WTC11 (cell line): ENCODE results near the gene GOSR1. TPM values are rescaled to one million over a fixed set of nuclear protein-coding genes. Genes with fewer than 3 reads are reported as not detected.

Source experiments
- ATAC-seq: fragments of 200-7000 bp; cut with Tn5 transposase; 2 replicates; pipeline ENCODE4 v1.10.0; 2021; ENCODE audit warnings: mild to moderate bottlenecking, moderate library complexity
- CTCF ChIA-PET: fragments of 300-600 bp; sonication (Branson Sonifier 250); formaldehyde crosslinking; loops from one replicate; lab custom pipeline; 2021; ENCODE audit warnings: antibody characterized with exemption; lab: Charles Lee
- POLR2A ChIA-PET: fragments of 350-600 bp; sonication (Branson Sonifier 250); formaldehyde crosslinking; loops from one replicate; lab custom pipeline; 2021; ENCODE audit warnings: antibody characterized with exemption; lab: Charles Lee
- DNase-seq: peaks from one replicate; pipeline ENCODE4 v3.0.0; 2021; ENCODE audit warnings: low spot score
- H3K27ac Mint-ChIP-seq: 2 replicates; pipeline ENCODE4 v1.8.0; 2021; ENCODE audit warnings: mixed read lengths
- H3K27me3 Mint-ChIP-seq: 2 replicates; pipeline ENCODE4 v1.8.0; 2021; ENCODE audit warnings: low read depth, mild to moderate bottlenecking, moderate library complexity, mixed read lengths
- H3K36me3 Mint-ChIP-seq: 2 replicates; pipeline ENCODE4 v1.8.0; 2021; ENCODE audit warnings: mixed read lengths
- H3K4me1 Mint-ChIP-seq: 2 replicates; pipeline ENCODE4 v1.8.0; 2022; ENCODE audit warnings: mixed read lengths
- H3K4me3 Mint-ChIP-seq: 2 replicates; pipeline ENCODE4 v1.8.0; 2021; ENCODE audit warnings: mild to moderate bottlenecking, moderate library complexity, mixed read lengths
- H3K9me3 Mint-ChIP-seq: 2 replicates; pipeline ENCODE4 v1.8.0; 2021; ENCODE audit warnings: mixed read lengths
- ARID4B ChIP-seq: sonication (generic); formaldehyde crosslinking; IDR thresholded peaks from 2 replicates; pipeline ENCODE4 v1.8.0; 2023; ENCODE audit warnings: missing genetic modification reagents, mild to moderate bottlenecking, borderline replicate concordance
- CREB1 ChIP-seq: sonication (generic); formaldehyde crosslinking; IDR thresholded peaks from 2 replicates; pipeline ENCODE4 v1.8.0; 2023; ENCODE audit warnings: mild to moderate bottlenecking, missing genetic modification reagents
- CREM ChIP-seq: sonication (generic); formaldehyde crosslinking; IDR thresholded peaks from 2 replicates; pipeline ENCODE4 v1.8.1; 2022; ENCODE audit warnings: mild to moderate bottlenecking, missing genetic modification reagents, moderate library complexity
- ESRRA ChIP-seq: sonication (generic); formaldehyde crosslinking; IDR thresholded peaks from 2 replicates; pipeline ENCODE4 v1.8.1; 2022; ENCODE audit warnings: mild to moderate bottlenecking, missing genetic modification reagents, borderline replicate concordance
- FOXP1 ChIP-seq: sonication (generic); formaldehyde crosslinking; IDR thresholded peaks from 2 replicates; pipeline ENCODE4 v1.8.0; 2022; ENCODE audit warnings: missing genetic modification reagents, mild to moderate bottlenecking, moderate library complexity, borderline replicate concordance
- GTF2I ChIP-seq: fragments of 250-450 bp; sonication (Bioruptor Pico); conservative IDR thresholded peaks from 2 replicates; pipeline ENCODE4 v1.4.0; 2021; ENCODE audit warnings: mild to moderate bottlenecking
- HMGA2 ChIP-seq: fragments of 250-450 bp; sonication (Bioruptor Pico); IDR thresholded peaks from 2 replicates; pipeline ENCODE4 v1.4.0; 2021; ENCODE audit warnings: mild to moderate bottlenecking, moderate library complexity
- IRF1 ChIP-seq: sonication (generic); formaldehyde crosslinking; IDR thresholded peaks from 2 replicates; pipeline ENCODE4 v1.8.0; 2023; ENCODE audit warnings: missing genetic modification reagents
- JAZF1 ChIP-seq: fragments of 250-450 bp; sonication (Bioruptor Pico); IDR thresholded peaks from 2 replicates; pipeline ENCODE4 v1.9.0; 2021; ENCODE audit warnings: moderate library complexity, mild to moderate bottlenecking, inconsistent platforms
- MLX ChIP-seq: sonication (generic); formaldehyde crosslinking; IDR thresholded peaks from 2 replicates; pipeline ENCODE4 v1.8.1; 2023; ENCODE audit warnings: mild to moderate bottlenecking, missing genetic modification reagents, moderate library complexity
- NFE2L1 ChIP-seq: sonication (generic); formaldehyde crosslinking; IDR thresholded peaks from 2 replicates; pipeline ENCODE4 v1.8.1; 2023; ENCODE audit warnings: missing genetic modification reagents
- NR1H2 ChIP-seq: sonication (generic); formaldehyde crosslinking; IDR thresholded peaks from 2 replicates; pipeline ENCODE4 v1.9.0; 2021; ENCODE audit warnings: mild to moderate bottlenecking, moderate library complexity, missing genetic modification reagents
- RELA ChIP-seq: sonication (generic); formaldehyde crosslinking; IDR thresholded peaks from 2 replicates; pipeline ENCODE4 v1.8.1; 2022; ENCODE audit warnings: missing genetic modification reagents, mild to moderate bottlenecking, borderline replicate concordance
- TCF7 ChIP-seq: sonication (generic); formaldehyde crosslinking; IDR thresholded peaks from 2 replicates; pipeline ENCODE4 v1.8.0; 2022; ENCODE audit warnings: mild to moderate bottlenecking, low read depth, missing genetic modification reagents, moderate library complexity
- TEAD4 ChIP-seq: sonication (generic); formaldehyde crosslinking; IDR thresholded peaks from 2 replicates; pipeline ENCODE4 v1.8.0; 2022; ENCODE audit warnings: mild to moderate bottlenecking, missing genetic modification reagents
- USF1 ChIP-seq: sonication (generic); formaldehyde crosslinking; IDR thresholded peaks from 2 replicates; pipeline ENCODE4 v1.8.0; 2022; ENCODE audit warnings: mild to moderate bottlenecking, missing genetic modification reagents
- ZBTB43 ChIP-seq: sonication (generic); formaldehyde crosslinking; IDR thresholded peaks from 2 replicates; pipeline ENCODE4 v1.8.1; 2023; ENCODE audit warnings: mild to moderate bottlenecking, missing genetic modification reagents
- ZNF232 ChIP-seq: sonication (generic); formaldehyde crosslinking; IDR thresholded peaks from 2 replicates; pipeline ENCODE4 v1.8.0; 2022; ENCODE audit warnings: mild to moderate bottlenecking, missing genetic modification reagents
- ZNF416 ChIP-seq: fragments of 250-450 bp; sonication (Bioruptor Pico); IDR thresholded peaks from 2 replicates; pipeline ENCODE4 v1.9.0; 2021; ENCODE audit warnings: mild to moderate bottlenecking, inconsistent platforms
- ZNF512 ChIP-seq: sonication (generic); formaldehyde crosslinking; IDR thresholded peaks from 2 replicates; pipeline ENCODE4 v1.8.1; 2022; ENCODE audit warnings: missing genetic modification reagents, borderline replicate concordance
- total RNA-seq: library from RNA; stranded (reverse); gene quantifications from 3 replicates; pipeline ENCODE4 v1.2.3, GENCODE V29; 2021

Gene GOSR1
- total RNA-seq, 1 experiment from 2014 or later = 37.4 TPM

- TF ChIP-seq ARID4B (CRISPR knock-in tag) (no peak), IRF1 (CRISPR knock-in tag) (no peak), JAZF1 (no peak), RELA (CRISPR knock-in tag) (no peak), CREB1 (no peak)
These were observed 8.7 kb upstream of the GOSR1 start (continued) for GRCh38 chr17:30468465-30468864.

- H3K36me3 Mint-ChIP-seq = peaks cover 2% of the 10 kb centered on the region; the same call in 1 of the 2 replicates
- H3K27ac Mint-ChIP-seq = no peak overlapping the region
- no peaks in the 10 kb centered on the region for H3K9me3 Mint-ChIP-seq
- TF ChIP-seq ZNF512 (CRISPR knock-in tag) = no peak
- no peak for TF ChIP-seq IRF1 (CRISPR knock-in tag)
- no peak for TF ChIP-seq MLX (CRISPR knock-in tag)
- TF ChIP-seq NFE2L1 (CRISPR knock-in tag) = no peak
- TF ChIP-seq CREM (CRISPR knock-in tag) = no peak
- no peak for TF ChIP-seq ZBTB43
- no peak for TF ChIP-seq ESRRA (CRISPR knock-in tag)
- no peak for TF ChIP-seq GTF2I (CRISPR knock-in tag)
- TF ChIP-seq TCF7 (CRISPR knock-in tag) = no peak
- no peak for TF ChIP-seq ZNF232 (CRISPR knock-in tag)
- TF ChIP-seq NR1H2 (CRISPR knock-in tag) = no peak
- TF ChIP-seq USF1 (CRISPR knock-in tag) = no peak
- TF ChIP-seq ZNF416 (CRISPR knock-in tag) = no peak
- TF ChIP-seq FOXP1 (CRISPR knock-in tag) = no peak
- no peak for TF ChIP-seq TEAD4 (CRISPR knock-in tag)
- TF ChIP-seq HMGA2 = no peak
- no peak for TF ChIP-seq RELA (CRISPR knock-in tag)
- DNase-seq (no peak), ATAC-seq (no peak)
- H3K4me3 Mint-ChIP-seq = no peak overlapping the region
- peaks cover 4% of the 10 kb centered on the region for H3K27me3 Mint-ChIP-seq
- POLR2A ChIA-PET = no interaction called here
- CTCF ChIA-PET = interaction anchor here (0.6 kb wide), 1 partner anchor 792 kb away, joined by 5 read pairs; no protein-coding TSS in a partner anchor
- peaks cover 8% of the 10 kb centered on the region for H3K4me1 Mint-ChIP-seq
These were observed 4.8 kb upstream of the GOSR1 start for GRCh38 chr17:30472238-30472890.
